ENCODE results near the gene CHD6. TPM values are rescaled to one million over a fixed set of nuclear protein-coding genes. Genes with fewer than 3 reads are reported as not detected.

CHD6 gene
- total RNA-seq, 1 donor from 2014 or later, result 36.8 TPM

DNA sequence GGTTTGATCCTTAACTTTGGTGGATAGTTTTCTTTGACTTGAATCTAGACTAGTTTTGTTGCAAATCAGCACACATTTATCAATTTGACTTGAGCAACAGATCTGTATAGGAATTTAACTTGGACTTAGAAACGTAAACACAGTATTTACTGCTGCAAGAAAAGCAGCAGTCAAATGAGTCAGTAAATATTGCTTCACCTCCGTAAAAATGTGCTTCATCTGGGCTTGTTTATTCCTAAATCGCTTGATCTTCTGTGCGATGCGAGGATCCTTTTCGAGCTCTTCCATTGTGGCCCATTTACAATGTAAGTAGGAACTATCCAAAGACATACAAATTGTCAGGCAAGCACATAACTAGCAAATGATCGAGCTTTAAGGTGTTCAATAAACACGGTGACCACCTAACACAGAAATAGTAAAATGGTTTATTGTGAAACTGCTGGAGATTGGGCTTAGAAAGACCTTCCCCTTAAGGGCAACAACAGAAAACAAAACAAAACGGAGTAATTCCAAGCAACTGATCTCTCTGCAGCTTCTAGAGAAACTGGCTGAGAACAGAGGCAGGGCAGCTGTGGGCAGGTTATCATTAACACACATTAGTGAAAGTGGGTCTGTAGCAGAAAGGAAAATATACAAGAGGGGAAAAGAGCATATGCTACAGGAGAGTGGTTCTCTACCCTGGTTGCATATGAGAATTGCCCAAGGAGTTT is 120.8 kb downstream of the CHD6 start:
- peaks cover 21% of the 10 kb centered on the region for H3K36me3 Mint-ChIP-seq (ENCODE audit: low read depth)
- no peaks in the 10 kb centered on the region for H3K4me1 Mint-ChIP-seq (ENCODE audit: low read depth)
- no peak overlapping the region for H3K4me3 Mint-ChIP-seq
- no peak overlapping the region for H3K27ac Mint-ChIP-seq
- DNase-seq (ENCODE audit: low spot score), result no peak
- intact Hi-C loops (cut with micrococcal nuclease), result no loop called here
- H3K9me3 Mint-ChIP-seq, result no peaks in the 10 kb centered on the region
- H3K27me3 Mint-ChIP-seq (ENCODE audit: insufficient read depth), result no peaks in the 10 kb centered on the region

DNA sequence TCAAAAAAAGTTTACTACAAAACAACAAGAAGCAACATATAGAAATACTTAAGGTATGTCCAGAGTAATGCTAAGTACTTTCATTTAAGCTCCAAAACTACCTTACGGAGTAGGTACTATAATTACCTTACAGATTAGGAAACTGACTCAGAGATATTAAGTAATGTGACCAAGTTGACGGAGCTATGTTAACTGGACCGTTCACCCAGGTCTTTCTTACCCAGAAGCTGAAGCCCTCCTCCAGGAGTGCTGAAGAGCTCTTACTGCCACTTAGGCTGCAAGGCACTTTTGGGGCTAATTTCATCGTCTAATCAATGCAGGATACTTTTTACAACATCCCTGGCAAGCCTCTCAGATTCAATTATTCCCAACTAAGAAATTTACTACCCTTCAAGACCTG is 123.7 kb downstream of the CHD6 start:
- no peaks in the 10 kb centered on the region for H3K4me1 Mint-ChIP-seq (ENCODE audit: low read depth)

DNA sequence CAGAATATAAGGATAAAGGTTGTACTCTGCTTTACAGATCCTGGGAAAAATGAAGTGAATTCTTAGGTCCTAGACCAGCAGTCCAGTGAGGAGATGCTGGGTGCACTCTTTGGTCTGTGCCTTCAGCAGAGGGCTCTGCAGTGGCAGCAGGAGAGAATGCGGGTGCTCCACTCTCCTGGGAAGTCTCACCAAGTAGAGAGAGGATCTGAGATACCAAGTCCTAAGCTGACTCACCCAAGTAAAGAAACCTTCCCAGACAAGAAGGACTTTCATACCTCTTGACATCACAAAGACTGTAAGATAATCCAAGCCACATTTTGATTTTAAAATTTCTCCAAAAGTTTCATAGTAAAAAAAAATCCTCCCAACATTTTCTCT is 134.6 kb downstream of the CHD6 start:
- Mint-ChIP-seq H3K9me3 (no peaks in the 10 kb centered on the region), H3K27ac (no peak overlapping the region), H3K4me3 (no peak overlapping the region), H3K27me3 (ENCODE audit: insufficient read depth) (no peaks in the 10 kb centered on the region), H3K4me1 (ENCODE audit: low read depth) (peaks cover 18% of the 10 kb centered on the region), H3K36me3 (ENCODE audit: low read depth) (peaks cover 40% of the 10 kb centered on the region)
- intact Hi-C loops (cut with micrococcal nuclease), result no loop called here
- DNase-seq (ENCODE audit: low spot score), result no peak

More for the DNA sequence above, 123.7 kb downstream of the CHD6 start:
- Mint-ChIP-seq H3K27ac (no peak overlapping the region), H3K4me3 (no peak overlapping the region), H3K9me3 (no peaks in the 10 kb centered on the region), H3K27me3 (ENCODE audit: insufficient read depth) (no peaks in the 10 kb centered on the region), H3K36me3 (ENCODE audit: low read depth) (peaks cover 34% of the 10 kb centered on the region)
- intact Hi-C loops (cut with micrococcal nuclease), result no loop called here
- no peak for DNase-seq (ENCODE audit: low spot score)

DNA sequence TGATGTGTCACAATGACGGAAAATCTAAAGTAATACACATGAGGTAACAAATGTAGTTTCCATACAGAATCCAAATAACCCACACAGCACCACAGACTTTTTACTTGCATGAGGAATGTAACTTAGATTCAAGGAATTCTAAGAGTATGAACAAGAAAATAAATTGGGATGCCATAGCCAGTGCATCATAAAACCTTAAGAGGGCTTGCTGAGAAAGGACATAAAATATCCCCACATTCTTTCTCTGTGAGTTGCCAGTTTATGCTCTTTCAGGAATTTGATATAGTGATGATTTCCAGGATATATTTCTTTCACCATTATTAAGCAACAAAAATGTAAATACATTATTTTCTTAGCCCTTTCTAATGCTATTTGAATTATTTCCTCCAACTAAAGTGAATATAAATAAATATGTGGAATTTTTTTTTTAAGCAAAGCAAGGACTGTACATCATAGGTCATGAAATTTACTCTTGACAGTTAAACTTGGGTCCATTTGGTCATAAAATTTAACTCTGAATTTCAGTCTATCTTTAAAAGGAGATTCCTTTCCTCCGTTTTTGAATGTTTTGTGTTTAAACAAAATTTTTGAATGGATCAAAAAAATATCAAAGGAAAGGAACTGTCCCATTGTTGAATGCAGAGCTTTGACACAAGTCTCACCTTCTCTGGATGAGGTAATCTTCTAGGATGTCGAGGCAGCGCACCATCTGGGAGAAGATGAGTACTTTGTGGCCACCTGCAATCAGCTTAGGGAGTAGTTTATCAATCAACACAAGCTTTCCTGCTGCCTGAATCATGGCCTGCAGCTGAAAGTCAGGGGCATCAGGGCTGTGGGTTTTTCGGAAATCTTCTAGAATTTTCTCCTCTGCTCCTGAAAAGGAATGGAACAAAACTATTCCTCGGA is 135.3 kb downstream of the CHD6 start:
- intact Hi-C loops (cut with micrococcal nuclease), result no loop called here
- Mint-ChIP-seq H3K36me3 (ENCODE audit: low read depth) (peaks cover 38% of the 10 kb centered on the region), H3K4me3 (no peak overlapping the region), H3K27me3 (ENCODE audit: insufficient read depth) (no peaks in the 10 kb centered on the region), H3K4me1 (ENCODE audit: low read depth) (peaks cover 23% of the 10 kb centered on the region), H3K9me3 (no peaks in the 10 kb centered on the region), H3K27ac (no peak overlapping the region)
- no peak for DNase-seq (ENCODE audit: low spot score)

DNA sequence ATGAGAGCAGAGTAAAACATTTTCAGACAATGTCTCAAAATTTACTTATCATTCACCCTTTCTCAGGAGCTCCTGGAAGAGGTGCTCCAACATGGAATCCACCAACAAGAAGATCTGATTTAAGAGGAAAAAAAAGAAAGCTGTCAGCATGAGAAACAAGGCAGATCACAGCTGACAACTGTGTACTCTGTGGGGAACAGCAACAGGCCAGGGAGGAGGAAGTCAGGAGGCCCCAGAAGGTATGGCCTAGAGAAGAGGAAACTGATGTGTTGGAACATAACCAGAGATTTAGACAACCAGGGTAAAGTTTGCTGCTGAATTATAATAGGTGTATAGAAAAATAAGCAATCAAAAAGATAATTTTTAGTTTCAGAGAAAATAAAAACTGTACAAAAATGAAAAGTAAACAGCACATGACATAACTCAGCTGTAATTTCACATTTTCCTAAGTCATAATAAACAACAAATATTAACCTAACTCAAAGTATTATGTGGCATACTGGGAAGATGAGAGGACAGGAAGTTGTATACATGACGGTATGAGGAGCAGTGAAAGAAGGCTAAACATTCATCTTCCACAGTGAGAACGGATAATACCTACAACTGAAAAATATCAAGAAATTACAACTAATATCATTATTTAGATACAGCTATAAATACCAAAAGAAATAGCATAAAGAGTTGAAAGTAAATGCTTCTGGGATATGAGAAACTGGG is 138.0 kb downstream of the CHD6 start:
- H3K4me3 Mint-ChIP-seq, result no peak overlapping the region
- peak overlapping the region; percentile 21 for H3K27ac Mint-ChIP-seq

DNA sequence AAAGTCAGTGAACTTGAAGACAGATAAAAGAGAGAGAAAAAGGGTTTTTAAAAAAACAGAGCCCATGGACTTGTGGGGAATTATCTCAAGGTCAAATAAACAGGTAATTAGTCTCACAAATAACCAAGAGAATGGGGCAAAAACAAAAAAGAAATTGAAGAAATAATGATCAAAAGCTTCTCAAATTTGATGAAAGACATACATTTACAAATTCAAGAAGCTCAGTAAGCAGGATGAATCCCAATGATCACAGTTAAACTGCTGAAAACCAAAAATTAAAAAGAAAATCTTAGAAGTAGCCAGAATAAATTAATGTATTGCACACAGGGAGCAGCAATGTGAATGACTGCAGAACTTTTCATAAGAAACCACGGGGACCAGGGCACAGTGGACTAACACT is 139.1 kb downstream of the CHD6 start:
- no peak for DNase-seq (ENCODE audit: low spot score)
- H3K4me3 Mint-ChIP-seq, result no peak overlapping the region
- peaks cover 1% of the 10 kb centered on the region for H3K27me3 Mint-ChIP-seq (ENCODE audit: insufficient read depth)
- H3K4me1 Mint-ChIP-seq (ENCODE audit: low read depth), result peaks cover 37% of the 10 kb centered on the region
- H3K27ac Mint-ChIP-seq, result peak overlapping the region; percentile 8
- H3K9me3 Mint-ChIP-seq, result no peaks in the 10 kb centered on the region
- intact Hi-C loops (cut with micrococcal nuclease), result no loop called here
- H3K36me3 Mint-ChIP-seq (ENCODE audit: low read depth), result peaks cover 30% of the 10 kb centered on the region

More for the DNA sequence above, 138.0 kb downstream of the CHD6 start:
- H3K9me3 Mint-ChIP-seq, result no peaks in the 10 kb centered on the region
- H3K27me3 Mint-ChIP-seq (ENCODE audit: insufficient read depth), result peaks cover under 1% of the 10 kb centered on the region
- intact Hi-C loops (cut with micrococcal nuclease), result no loop called here
- peaks cover 36% of the 10 kb centered on the region for H3K36me3 Mint-ChIP-seq (ENCODE audit: low read depth)
- peaks cover 34% of the 10 kb centered on the region for H3K4me1 Mint-ChIP-seq (ENCODE audit: low read depth)
- DNase-seq (ENCODE audit: low spot score), result no peak

DNA sequence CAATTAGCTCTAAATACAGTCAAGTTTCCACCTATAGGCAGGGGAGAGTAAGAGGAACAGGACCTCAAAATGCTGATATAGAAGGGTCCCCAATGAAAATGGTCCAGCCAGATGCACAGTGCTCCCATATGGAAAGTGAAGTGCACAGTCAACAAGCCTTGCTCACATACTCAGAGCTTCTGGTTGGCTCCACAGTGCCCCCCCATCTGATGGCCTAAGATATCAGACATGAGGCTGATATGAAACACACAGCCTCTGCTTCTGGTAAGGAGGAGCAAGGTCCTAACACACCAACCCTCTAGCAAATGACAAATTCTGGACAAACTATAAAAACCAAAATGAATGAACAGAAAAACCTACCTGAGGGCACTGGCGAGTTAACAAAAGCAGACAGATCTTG is 140.2 kb downstream of the CHD6 start:
- Mint-ChIP-seq H3K36me3 (ENCODE audit: low read depth) (peaks cover 29% of the 10 kb centered on the region), H3K9me3 (no peaks in the 10 kb centered on the region), H3K27me3 (ENCODE audit: insufficient read depth) (peaks cover 1% of the 10 kb centered on the region), H3K4me3 (no peak overlapping the region), H3K4me1 (ENCODE audit: low read depth) (peaks cover 37% of the 10 kb centered on the region), H3K27ac (no peak overlapping the region)
- no peak for DNase-seq (ENCODE audit: low spot score)
- intact Hi-C loops (cut with micrococcal nuclease), result no loop called here

DNA sequence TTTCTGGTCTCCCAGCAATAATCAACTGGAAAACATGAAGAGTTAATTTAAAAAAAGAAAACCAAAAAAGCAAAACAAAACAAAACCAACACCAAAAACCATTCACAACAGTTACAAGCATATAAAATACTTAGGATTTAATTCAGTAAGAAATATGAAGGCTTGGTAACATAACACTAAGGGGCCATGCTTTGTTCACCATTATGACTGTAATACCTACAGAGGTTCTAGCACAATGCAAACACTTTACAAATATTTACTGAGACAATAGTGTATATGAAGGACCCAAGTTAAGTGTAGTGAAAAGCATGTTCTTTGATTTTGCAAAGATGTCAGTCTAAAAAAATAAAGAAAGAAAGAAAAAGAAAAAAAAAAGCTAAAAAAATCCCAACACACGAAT is 141.7 kb downstream of the CHD6 start:
- peaks cover 1% of the 10 kb centered on the region for H3K27me3 Mint-ChIP-seq (ENCODE audit: insufficient read depth)
- no peaks in the 10 kb centered on the region for H3K9me3 Mint-ChIP-seq
- H3K27ac Mint-ChIP-seq, result no peak overlapping the region
- H3K4me1 Mint-ChIP-seq (ENCODE audit: low read depth), result peaks cover 37% of the 10 kb centered on the region
- peaks cover 33% of the 10 kb centered on the region for H3K36me3 Mint-ChIP-seq (ENCODE audit: low read depth)
- no peak for DNase-seq (ENCODE audit: low spot score)
- intact Hi-C loops (cut with micrococcal nuclease), result no loop called here
- no peak overlapping the region for H3K4me3 Mint-ChIP-seq

DNA sequence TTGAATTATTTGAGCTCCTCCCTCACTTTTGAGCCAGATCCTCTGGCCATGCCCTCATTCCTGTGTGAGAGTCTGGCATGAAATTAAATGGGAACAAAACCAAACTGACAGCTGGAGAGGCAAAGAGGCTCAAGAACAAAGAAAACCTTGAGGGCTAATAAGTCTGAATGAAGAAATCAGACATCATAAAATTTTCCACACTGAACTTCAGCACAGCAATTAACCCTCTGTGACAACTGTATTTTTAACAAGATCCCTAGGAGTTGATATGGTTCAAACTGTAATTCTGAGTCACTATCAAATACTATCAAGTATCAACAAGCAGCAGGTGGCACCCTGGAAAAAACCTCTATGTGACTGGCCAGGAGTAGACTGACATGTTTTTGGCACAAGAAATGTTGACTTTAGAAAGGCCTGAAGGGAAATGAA is 142.2 kb downstream of the CHD6 start:
- Mint-ChIP-seq H3K9me3 (no peaks in the 10 kb centered on the region), H3K27ac (no peak overlapping the region), H3K36me3 (ENCODE audit: low read depth) (peaks cover 33% of the 10 kb centered on the region), H3K4me1 (ENCODE audit: low read depth) (peaks cover 37% of the 10 kb centered on the region), H3K27me3 (ENCODE audit: insufficient read depth) (peaks cover 1% of the 10 kb centered on the region), H3K4me3 (no peak overlapping the region)
- intact Hi-C loops (cut with micrococcal nuclease), result no loop called here
- DNase-seq (ENCODE audit: low spot score), result no peak

DNA sequence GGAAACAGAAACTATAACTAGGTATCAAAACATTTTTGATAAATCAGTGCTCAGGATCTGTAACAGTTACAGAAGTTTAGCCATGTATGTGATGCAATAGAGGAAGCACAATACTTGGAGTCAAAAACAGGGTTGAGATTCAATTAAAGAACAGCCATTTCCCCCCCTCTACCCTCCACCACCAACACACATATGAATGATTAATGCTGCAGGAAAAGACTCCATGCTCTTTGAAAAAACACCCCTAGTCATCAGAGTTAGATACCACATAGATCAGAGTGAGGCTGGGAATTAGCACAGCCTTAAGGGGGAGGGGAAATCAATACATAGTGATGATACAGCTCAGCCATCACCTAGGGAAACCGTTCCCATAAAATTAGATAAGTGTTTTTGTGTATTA is 142.7 kb downstream of the CHD6 start:
- H3K36me3 Mint-ChIP-seq (ENCODE audit: low read depth), result peaks cover 33% of the 10 kb centered on the region
- H3K27ac Mint-ChIP-seq, result no peak overlapping the region
- H3K27me3 Mint-ChIP-seq (ENCODE audit: insufficient read depth), result peaks cover 1% of the 10 kb centered on the region

DNA sequence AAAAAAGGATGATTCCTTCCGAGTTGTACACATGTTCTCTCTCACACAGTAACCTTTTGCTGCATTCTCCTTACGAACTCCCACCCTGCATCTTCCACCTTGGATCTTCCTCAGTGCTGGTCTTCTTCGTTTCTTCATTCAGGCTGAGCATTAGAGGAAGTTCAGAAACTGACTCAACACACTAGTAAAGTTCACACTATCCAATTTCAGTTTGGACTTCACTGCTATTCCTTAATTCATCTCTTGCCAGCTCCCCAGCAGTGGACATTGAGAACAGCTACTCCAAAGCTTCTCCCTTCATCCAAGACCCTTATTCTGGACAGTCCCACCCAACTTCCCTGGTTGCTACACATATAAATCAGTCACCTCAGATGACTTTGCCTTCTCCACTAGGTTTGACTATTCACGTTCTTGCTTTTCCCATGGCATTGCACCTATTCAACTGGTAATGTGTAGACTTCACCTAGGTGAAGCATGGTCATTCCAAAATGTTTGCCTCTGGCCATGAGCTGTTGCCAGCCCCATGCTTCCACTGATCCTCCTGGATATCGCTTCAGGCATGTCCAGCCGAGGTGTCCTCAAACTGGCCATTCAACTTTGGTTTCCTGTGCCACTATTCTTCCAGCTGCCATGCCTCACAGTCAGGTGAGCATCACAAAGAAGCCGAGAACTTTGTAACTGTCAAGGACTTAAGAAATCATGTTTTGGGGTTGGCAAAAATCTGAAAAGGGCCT is 147.6 kb downstream of the CHD6 start:
- Mint-ChIP-seq H3K27ac (no peak overlapping the region), H3K9me3 (no peaks in the 10 kb centered on the region), H3K36me3 (ENCODE audit: low read depth) (peaks cover 21% of the 10 kb centered on the region), H3K27me3 (ENCODE audit: insufficient read depth) (peaks cover 1% of the 10 kb centered on the region), H3K4me3 (no peak overlapping the region), H3K4me1 (ENCODE audit: low read depth) (peaks cover 6% of the 10 kb centered on the region)
- no peak for DNase-seq (ENCODE audit: low spot score)
- intact Hi-C loops (cut with micrococcal nuclease), result no loop called here

More for the DNA sequence above, 142.7 kb downstream of the CHD6 start:
- intact Hi-C loops (cut with micrococcal nuclease), result no loop called here
- Mint-ChIP-seq H3K4me3 (no peak overlapping the region), H3K4me1 (ENCODE audit: low read depth) (peaks cover 33% of the 10 kb centered on the region), H3K9me3 (no peaks in the 10 kb centered on the region)
- no peak for DNase-seq (ENCODE audit: low spot score)

DNA sequence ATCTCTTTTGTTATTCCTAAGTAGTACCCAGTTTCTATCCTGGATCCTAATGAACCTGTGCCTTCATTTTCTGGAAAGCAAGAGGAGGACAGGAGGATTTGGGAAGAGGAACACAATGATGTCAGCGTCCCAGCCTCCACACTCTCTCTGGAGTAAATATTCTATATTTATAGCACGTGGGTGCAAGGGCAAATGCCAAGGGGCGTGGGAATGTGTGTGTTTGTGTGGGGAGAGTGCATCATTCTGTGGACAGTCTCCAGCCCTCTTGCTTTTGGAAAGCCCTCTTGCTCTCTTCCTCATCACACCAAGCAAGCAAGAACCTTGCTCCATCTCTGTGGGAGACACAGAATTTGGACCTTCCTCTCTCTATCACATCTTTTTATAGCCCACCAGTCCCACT is 148.3 kb downstream of the CHD6 start:
- H3K9me3 Mint-ChIP-seq, result no peaks in the 10 kb centered on the region
- DNase-seq (ENCODE audit: low spot score), result no peak
- intact Hi-C loops (cut with micrococcal nuclease), result no loop called here
- peaks cover 20% of the 10 kb centered on the region for H3K36me3 Mint-ChIP-seq (ENCODE audit: low read depth)
- H3K4me3 Mint-ChIP-seq, result no peak overlapping the region
- no peaks in the 10 kb centered on the region for H3K27me3 Mint-ChIP-seq (ENCODE audit: insufficient read depth)
- no peaks in the 10 kb centered on the region for H3K4me1 Mint-ChIP-seq (ENCODE audit: low read depth)
- no peak overlapping the region for H3K27ac Mint-ChIP-seq
